HG03469 (cell line): ENCODE data around the gene UMAD1.

Source experiments
- ATAC-seq: cut with Tn5 transposase; IDR thresholded peaks from one replicate; pipeline ENCODE4 v1.9.1; 2021; ENCODE audit warnings: mild to moderate bottlenecking, moderate library complexity, moderate number of reproducible peaks; ENCODE audit not compliant: unreplicated experiment

UMAD1 gene

GRCh38 chr7:7687800-7688199, 47.2 kb downstream of the UMAD1 start:
- no peak for ATAC-seq

- ATAC-seq = no peak
Measured at GRCh38 chr7:7688310-7688709, 47.8 kb downstream of the UMAD1 start.

GRCh38 chr7:7688956-7689355, 48.4 kb downstream of the UMAD1 start:
- no peak for ATAC-seq

GRCh38 chr7:7693881-7694280, 53.3 kb downstream of the UMAD1 start:
- ATAC-seq = no peak

GRCh38 chr7:7694542-7694941, 54.0 kb downstream of the UMAD1 start:
- no peak for ATAC-seq

- no peak for ATAC-seq
Measured at GRCh38 chr7:7695111-7695817, 54.7 kb downstream of the UMAD1 start.

- ATAC-seq = no peak
Measured at GRCh38 chr7:7696458-7697119, 56.0 kb downstream of the UMAD1 start.

- no peak for ATAC-seq
Measured at GRCh38 chr7:7698930-7699329, 58.4 kb downstream of the UMAD1 start.

- ATAC-seq = no peak
Measured at GRCh38 chr7:7699380-7699779, 58.8 kb downstream of the UMAD1 start.

GRCh38 chr7:7699970-7700369, 59.4 kb downstream of the UMAD1 start:
- ATAC-seq = no peak

GRCh38 chr7:7701527-7701926, 61.0 kb downstream of the UMAD1 start:
- no peak for ATAC-seq

- ATAC-seq = no peak
Measured at GRCh38 chr7:7702826-7703225, 62.3 kb downstream of the UMAD1 start.

GRCh38 chr7:7703427-7703826, 62.9 kb downstream of the UMAD1 start:
- no peak for ATAC-seq

- no peak for ATAC-seq
Measured at GRCh38 chr7:7704867-7705266, 64.3 kb downstream of the UMAD1 start.

GRCh38 chr7:7705318-7705717, 64.8 kb downstream of the UMAD1 start:
- ATAC-seq = no peak

- ATAC-seq = no peak
Measured at GRCh38 chr7:7706101-7706511, 65.6 kb downstream of the UMAD1 start.

GRCh38 chr7:7706556-7707172, 66.1 kb downstream of the UMAD1 start:
- ATAC-seq = no peak

- no peak for ATAC-seq
Measured at GRCh38 chr7:7707246-7707645, 66.7 kb downstream of the UMAD1 start.

GRCh38 chr7:7707806-7708205, 67.3 kb downstream of the UMAD1 start:
- ATAC-seq = no peak

GRCh38 chr7:7709291-7709690, 68.7 kb downstream of the UMAD1 start:
- ATAC-seq = no peak

- no peak for ATAC-seq
Measured at GRCh38 chr7:7710469-7710868, 69.9 kb downstream of the UMAD1 start.

- no peak for ATAC-seq
Measured at GRCh38 chr7:7713730-7714129, 73.2 kb downstream of the UMAD1 start.
